Medulla oblongata (tissue), 1 donor: ENCODE results near the gene ZNRF2.
A peak's percentile ranks its signal among the peaks of the same experiment; 100 is the strongest.

Experiments
- DNase-seq: peaks from one replicate; pipeline ENCODE4 v3.0.0-alpha.2; 2015; ENCODE audit errors: extremely low spot score

ZNRF2 gene

DNA sequence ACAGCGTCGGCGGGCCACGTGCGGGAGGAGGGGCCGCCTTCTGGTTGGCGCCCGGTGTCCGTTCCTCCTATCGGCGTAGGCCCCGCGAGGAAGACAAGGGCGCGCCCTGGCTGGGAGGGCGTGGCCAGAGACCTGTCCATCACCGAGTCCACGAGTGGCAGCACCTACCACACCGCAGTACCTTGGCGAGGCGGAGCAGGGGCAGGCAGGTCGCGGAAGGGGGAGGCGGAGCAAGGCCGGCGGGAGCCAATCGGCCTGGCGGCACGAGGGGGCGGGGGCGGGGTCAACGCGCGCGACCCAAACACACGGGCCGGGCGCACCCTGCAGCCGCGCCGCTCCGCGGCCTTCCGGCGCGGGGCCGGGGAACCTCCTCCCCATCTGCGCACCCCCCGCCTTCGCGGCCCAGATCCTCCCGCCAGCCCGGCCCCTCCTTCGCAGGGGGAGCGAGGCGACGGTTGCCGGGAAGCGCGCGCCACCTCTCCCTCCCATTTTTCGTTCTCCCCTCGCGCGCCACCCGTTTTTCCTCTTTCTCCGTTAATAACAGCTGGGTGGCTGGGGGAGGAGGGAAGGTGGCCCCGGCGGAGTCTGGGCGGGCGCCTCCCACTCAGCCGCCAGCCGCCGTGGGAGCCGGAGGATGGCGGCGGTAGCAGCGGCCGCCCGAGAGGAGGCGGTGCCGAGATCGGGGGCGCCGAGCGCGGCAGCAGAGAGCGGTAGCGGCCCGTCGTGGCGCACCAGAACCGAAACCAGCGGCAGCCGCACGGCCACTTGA, at the start of gene ZNRF2:
Gene ZNRF2, plus strand, starts transcription at position 300 of the 769 bp plus-strand sequence. CDS start 761 bp downstream, outside the sequence.
- peak; percentile 97 for DNase-seq

GRCh38 chr7:30237271-30237695, 47.1 kb upstream of the ZNRF2 start:
- DNase-seq: no peak

- DNase-seq: peak; percentile 34
Measured at GRCh38 chr7:30238721-30239441, 45.5 kb upstream of the ZNRF2 start.

GRCh38 chr7:30240106-30240800, 44.1 kb upstream of the ZNRF2 start:
- DNase-seq: no peak

DNA sequence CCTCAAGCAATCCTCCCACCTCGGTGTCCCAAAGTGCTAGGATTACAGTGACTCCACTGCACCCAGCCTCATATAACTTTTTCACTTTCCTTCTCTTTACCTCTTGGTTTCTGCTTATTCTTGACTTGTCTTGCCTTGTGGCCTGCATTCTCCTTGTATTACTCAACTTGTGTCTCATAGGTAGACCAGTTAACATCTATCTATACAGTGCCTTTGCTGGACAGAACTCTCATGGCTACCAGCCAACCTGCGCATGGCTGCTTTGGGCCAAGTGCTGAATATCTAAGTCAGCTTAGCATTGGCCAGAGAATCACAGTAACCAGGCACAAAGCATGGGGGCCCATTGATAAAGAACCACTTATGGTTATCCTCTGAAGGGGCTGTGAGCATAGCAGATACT, 42.6 kb upstream of the ZNRF2 start:
- no peak for DNase-seq

DNA sequence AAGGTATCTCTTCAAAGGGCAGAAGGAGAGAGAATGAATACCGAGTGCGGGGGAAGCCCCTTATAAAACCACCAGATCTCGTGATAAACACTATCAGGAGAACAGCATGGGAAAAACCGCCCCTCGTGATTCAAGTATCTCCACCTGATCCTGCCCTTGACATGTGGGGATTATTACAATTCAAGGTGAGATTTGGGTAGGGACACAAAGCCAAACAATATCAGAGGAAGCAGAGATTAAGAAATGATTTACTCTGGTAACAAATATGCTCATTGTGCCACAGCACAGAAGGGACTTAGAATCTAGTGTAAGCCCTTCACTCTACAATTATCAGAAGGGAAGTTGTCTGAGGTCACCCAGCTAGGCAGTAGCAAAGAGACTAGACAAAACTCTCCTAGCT, 40.1 kb upstream of the ZNRF2 start:
- DNase-seq: no peak

GRCh38 chr7:30245913-30246312, 38.5 kb upstream of the ZNRF2 start:
- no peak for DNase-seq

DNA sequence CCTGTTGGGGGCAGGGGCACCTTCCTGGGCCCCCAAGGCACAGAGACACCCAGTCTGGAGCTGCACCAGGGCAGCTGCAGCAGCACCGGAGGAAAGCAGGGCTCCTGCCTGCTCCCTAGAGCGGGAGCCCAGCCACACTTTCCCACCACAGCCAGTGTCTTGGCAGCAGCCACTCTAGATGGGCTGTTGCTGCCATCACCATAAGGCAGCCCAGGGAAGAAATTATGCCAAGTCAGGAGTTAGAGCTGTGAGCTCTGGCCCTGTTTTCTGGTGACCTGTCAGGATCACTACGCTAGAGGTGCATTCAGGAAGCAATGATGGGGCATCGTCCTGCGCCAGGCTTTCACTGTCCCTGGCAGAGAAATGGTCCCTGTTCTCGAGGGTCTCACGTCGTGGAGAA, 38.0 kb upstream of the ZNRF2 start:
- DNase-seq: no peak

GRCh38 chr7:30247541-30248401, 36.6 kb upstream of the ZNRF2 start:
- DNase-seq: no peak

DNA sequence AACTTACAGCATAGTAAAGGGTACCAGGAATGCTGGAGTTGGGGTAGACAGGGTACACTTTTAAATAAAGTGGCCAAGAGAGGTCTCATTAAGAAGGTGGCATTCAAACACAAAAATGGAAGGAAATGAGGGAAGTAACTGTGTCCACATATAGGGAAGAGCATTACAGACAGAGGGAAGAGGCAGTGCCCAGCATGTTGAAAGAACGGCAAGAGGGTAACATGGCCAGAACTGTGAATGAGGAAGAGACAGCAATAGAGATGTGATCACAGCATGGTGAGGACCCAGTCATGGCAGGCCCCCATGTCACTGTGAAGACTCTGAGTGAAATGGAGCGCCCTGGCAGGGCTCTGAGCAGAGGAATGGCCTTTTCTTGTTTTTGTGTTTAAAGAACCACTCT, 35.1 kb upstream of the ZNRF2 start:
- DNase-seq: no peak

DNA sequence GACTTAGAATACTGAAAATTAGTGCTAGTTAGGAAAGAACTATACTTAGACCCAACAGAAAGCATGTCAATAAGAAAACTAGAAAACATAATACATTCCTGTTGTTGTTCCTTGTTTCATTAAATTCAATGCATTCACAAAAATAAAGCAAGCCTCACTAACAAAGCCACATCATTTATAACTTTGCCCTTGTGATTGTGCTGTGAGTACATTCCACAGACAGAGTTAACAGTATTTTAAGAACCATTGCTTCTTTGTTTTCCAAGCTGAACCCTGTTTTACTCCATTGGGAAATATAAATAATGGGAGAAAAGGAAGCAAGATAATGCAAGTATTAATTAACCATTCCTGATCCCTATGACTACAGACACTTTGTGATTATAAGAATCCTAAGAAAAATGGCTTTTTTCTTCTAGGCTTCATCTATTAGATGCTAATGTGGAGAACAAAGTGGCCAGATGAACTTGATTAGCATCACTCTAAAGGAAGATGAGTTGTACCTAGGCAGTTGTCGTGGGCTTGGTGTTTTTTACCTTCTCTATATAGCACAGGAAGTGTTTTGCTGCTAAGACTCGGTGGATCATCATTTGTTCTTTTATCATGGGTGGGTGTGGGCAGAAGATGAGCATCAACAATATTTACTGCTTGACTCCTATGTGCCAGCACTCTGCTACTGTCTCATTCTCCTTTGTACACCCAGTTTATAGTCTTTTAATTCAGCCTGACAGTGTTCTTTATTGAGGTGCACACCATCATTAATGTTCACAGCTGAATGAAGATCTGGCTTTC, 34.2 kb upstream of the ZNRF2 start:
- peak; percentile 37 for DNase-seq

DNA sequence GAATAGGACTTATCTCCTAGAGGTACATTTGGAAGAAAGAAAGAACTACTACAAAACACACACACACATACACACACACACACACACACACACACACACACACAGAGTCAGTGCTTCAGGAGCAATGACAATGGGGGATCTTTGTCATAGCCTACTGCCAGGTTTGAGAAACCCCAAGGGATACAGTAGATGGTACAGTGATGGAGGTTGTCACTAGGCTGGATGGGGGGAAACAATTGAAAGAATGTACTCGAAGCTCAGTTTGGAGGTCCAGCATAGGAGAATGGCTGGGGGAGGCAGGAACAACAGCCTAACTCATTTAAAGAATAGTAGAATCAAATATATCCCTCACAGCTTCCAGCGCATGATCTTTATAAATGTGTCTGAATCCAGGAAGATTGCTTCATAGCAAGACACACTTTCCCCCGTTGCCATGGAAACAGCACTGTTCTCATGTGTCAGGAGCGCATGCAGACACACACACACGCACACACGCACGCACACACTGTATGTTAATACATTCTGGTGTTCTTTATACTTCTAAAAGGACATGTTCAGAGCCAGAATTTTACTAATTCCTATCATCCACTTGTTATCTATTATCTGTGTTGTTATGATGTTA, 32.6 kb upstream of the ZNRF2 start:
- no peak for DNase-seq

DNA sequence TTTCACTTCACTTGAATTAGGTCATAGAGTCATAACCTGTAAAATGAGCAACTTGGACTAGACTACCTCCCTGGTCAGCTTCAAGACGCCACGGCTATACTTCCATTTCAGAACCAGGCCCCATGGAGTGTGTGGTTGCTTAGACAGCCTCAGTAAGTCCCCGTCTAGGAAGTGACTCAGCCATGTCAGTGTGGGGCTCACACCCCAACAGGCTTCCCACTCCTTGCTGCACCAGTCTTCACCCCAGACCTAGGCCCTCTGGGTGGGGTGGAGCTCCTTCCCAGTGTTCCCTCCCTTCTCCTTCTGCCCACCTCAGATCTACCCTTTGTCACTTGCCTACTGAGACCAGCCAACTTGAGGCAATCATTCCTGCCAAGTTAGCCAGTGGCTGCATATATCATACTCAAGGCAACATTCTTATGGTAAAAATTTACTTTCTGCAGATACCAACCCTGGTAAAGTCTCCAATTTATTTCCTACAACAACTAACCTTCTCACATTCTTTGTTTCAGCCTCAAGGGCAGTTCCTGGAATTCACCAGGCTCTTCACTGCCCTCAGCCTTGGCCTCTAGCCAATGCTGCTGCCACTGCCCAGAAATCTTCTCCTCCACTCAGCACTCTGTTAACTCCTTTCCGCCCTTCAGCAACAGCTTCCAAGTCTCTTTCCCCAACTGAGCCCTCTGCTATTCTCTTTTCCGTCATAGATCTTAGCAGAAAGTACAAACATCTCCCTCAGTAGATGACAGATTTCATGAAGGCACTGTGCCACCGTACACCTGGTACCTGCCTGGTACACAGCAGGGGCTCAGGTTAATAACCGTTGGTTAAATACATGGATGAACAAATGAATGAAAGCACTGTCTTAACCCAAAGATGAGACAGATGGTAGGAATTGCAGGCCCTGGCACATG, 31.3 kb upstream of the ZNRF2 start:
- DNase-seq: peak; percentile 87

DNA sequence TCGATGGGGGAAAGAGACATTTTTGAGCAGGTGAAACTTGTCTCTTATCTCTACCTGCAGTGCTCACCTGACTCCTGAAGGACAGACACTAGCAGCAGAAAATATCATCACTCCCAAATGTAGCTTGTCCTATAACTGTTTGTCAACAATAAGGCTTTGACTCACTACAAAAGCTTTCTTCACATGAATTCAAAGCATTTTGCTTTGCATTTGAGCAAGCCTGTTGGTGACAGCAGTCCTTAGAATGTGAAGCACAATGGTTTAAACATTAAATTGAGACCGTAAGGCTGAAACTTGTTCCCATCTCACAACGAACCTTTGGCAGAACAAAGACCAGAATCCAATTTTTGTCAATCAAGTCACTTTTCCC, 30.6 kb upstream of the ZNRF2 start:
- DNase-seq: peak; percentile 36

DNA sequence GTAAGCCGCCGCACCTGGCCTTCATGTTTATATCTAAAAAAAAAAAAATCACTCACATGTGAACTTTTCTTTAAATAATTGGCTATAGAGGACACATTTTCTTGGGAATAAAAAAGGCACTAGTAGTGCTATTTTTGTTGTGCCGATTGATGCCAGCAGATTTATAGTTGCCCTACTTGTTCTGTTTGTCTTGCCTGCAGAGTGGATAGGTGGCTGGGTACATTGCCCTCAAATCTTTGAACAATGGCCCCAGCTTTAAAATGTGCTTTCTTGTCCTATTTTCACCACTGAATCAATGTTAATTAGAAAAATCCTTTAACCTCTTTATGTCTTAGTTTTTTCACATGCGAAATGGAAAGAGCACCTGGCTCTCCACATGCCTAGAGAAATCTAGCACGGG, 30.1 kb upstream of the ZNRF2 start:
- DNase-seq: no peak

DNA sequence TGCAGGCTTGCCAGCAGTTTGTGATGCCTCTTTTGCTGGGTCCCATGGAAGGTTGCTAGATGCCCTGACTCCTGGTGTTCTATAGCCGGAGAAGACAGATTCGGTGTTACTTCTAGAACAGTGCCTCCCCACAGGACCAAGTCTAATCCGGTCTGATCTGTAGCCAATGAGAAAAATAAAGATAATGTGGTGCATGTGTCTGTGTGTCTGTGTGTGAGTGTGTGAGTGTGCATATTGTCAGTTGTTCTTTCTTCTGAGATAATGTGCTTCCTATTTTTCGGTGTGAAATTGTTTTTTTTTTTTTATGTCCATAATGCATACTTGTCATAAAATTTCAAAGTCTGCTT, 29.7 kb upstream of the ZNRF2 start:
- DNase-seq: no peak

DNA sequence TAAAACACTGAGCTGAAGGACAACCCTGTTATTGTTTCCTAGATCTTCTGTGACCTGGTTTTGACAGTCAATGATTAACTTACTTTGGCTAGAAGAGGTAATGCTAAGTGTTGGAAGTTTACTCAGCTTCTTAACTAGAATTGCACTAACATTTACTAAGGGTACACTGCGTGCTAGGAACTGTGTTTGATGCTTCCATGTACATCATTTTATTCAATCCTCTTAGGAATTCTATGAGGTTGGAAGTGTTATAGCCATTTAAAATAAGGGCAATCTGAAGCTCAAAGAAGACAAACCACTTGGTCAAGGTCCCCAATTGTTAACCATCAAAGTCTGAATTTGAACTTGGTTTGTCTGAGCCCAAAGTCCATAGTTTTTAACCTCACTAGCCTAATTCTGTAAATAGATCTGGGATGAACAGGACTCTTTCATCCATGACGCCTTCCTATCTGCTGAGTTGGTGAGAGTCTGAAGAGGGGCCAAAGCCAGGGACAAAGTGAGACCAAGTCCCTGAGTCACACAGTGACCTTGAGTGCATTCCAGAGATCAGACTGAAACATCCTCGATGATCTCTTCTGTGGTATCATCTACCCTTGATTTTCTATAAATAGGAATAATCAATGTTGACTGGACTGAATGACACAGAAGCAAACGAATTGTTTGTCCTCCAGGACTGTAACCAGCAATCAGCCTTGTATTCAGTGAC, 29.2 kb upstream of the ZNRF2 start:
- DNase-seq: no peak

DNA sequence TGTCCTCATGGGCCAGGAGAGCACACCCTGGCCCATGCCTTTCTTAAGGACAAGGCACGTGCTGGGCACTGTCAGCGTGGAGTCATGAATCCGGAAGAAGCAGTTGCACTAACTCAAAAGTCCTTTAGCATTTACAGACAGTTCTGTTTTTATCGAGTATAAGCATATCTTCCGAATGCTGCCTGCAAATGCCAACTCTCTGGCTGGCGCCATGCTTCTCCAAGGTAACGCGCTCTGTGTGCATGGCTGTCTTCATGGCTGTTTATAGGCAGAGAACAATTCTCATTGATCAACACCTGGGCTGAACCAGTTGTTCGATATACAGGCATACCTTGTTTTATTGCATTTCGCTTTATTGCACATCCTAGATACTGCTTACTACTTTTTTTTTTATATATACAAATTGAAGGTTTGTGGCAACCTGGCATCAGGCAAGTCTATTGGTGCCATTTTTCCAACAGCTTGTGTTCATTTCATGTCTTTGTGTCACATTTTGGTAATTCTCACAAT, 28.0 kb upstream of the ZNRF2 start:
- DNase-seq: no peak
